ES-I3 (cell line): ENCODE measurements around the gene ZDHHC14.
"Not testable (repeated sequence)": the region's sequence is repeated elsewhere in the genome, so short reads cannot be mapped to it uniquely, and the experiment has no call there.

ENCODE experiments used
- H3K36me3 ChIP-seq: 2 replicates; pipeline ENCODE4 v1.6.1; 2013; ENCODE audit warnings: mild to moderate bottlenecking, low read length, control low read depth, moderate library complexity; ENCODE audit not compliant: insufficient read depth
- H3K4me1 ChIP-seq: 2 replicates; pipeline ENCODE4 v1.6.1; 2013; ENCODE audit warnings: mild to moderate bottlenecking, control low read depth, low read length; ENCODE audit not compliant: insufficient read depth
- H3K9ac ChIP-seq: 2 replicates; pipeline ENCODE4 v1.6.1; 2013; ENCODE audit warnings: low read depth, mild to moderate bottlenecking, low read length, moderate library complexity
- H3K9me3 ChIP-seq: 2 replicates; pipeline ENCODE4 v1.6.1; 2013; ENCODE audit warnings: mild to moderate bottlenecking, low read length, moderate library complexity; ENCODE audit not compliant: control insufficient read depth, insufficient read depth

ZDHHC14 gene

GRCh38 chr6:157717340-157717748 is 336.4 kb downstream of the ZDHHC14 start:
- Histone ChIP-seq H3K9me3 (no peaks in the 10 kb centered on the region), H3K36me3 (no peaks in the 10 kb centered on the region), H3K4me1 (peaks cover 31% of the 10 kb centered on the region), H3K9ac (no peak overlapping the region)

GRCh38 chr6:157718503-157719187 is 337.7 kb downstream of the ZDHHC14 start:
- H3K4me1 ChIP-seq: peaks cover 30% of the 10 kb centered on the region
- H3K9me3 ChIP-seq: no peaks in the 10 kb centered on the region
- H3K9ac ChIP-seq: no peak overlapping the region
- no peaks in the 10 kb centered on the region for H3K36me3 ChIP-seq

GRCh38 chr6:157720964-157721363 is 340.0 kb downstream of the ZDHHC14 start:
- H3K4me1 ChIP-seq: peaks cover 13% of the 10 kb centered on the region
- H3K9me3 ChIP-seq, H3K9ac ChIP-seq, H3K36me3 ChIP-seq: not testable (repeated sequence)

- H3K4me1 ChIP-seq: peaks cover 12% of the 10 kb centered on the region
- no peaks in the 10 kb centered on the region for H3K36me3 ChIP-seq
- H3K9ac ChIP-seq: no peak overlapping the region
- H3K9me3 ChIP-seq: peaks cover 9% of the 10 kb centered on the region; the same call in 1 of the 2 replicates
Measured at GRCh38 chr6:157721426-157721825, 340.4 kb downstream of the ZDHHC14 start.

- H3K9me3 ChIP-seq: peaks cover 9% of the 10 kb centered on the region; the same call in 1 of the 2 replicates
- H3K4me1 ChIP-seq: peaks cover 9% of the 10 kb centered on the region
- H3K36me3 ChIP-seq: no peaks in the 10 kb centered on the region
- no peak overlapping the region for H3K9ac ChIP-seq
Measured at GRCh38 chr6:157721830-157722229, 340.8 kb downstream of the ZDHHC14 start.

- H3K9ac ChIP-seq: no peak overlapping the region
- no peaks in the 10 kb centered on the region for H3K36me3 ChIP-seq
- peaks cover 9% of the 10 kb centered on the region; the same call in 1 of the 2 replicates for H3K9me3 ChIP-seq
- no peaks in the 10 kb centered on the region for H3K4me1 ChIP-seq
Measured at GRCh38 chr6:157723376-157723775, 342.4 kb downstream of the ZDHHC14 start.

- no peaks in the 10 kb centered on the region for H3K4me1 ChIP-seq
- no peak overlapping the region for H3K9ac ChIP-seq
- no peaks in the 10 kb centered on the region for H3K36me3 ChIP-seq
- peaks cover 9% of the 10 kb centered on the region; the same call in 1 of the 2 replicates for H3K9me3 ChIP-seq
Measured at GRCh38 chr6:157724138-157724820, 343.3 kb downstream of the ZDHHC14 start.

GRCh38 chr6:157724960-157725741 is 344.2 kb downstream of the ZDHHC14 start:
- peaks cover 9% of the 10 kb centered on the region; the same call in 1 of the 2 replicates for H3K9me3 ChIP-seq
- no peaks in the 10 kb centered on the region for H3K36me3 ChIP-seq
- H3K4me1 ChIP-seq: no peaks in the 10 kb centered on the region
- no peak overlapping the region for H3K9ac ChIP-seq

GRCh38 chr6:157725836-157726235 is 344.8 kb downstream of the ZDHHC14 start:
- peaks cover 9% of the 10 kb centered on the region; the same call in 1 of the 2 replicates for H3K9me3 ChIP-seq
- H3K36me3 ChIP-seq: no peaks in the 10 kb centered on the region
- H3K4me1 ChIP-seq: no peaks in the 10 kb centered on the region
- no peak overlapping the region for H3K9ac ChIP-seq

GRCh38 chr6:157726892-157727628 is 346.1 kb downstream of the ZDHHC14 start:
- Histone ChIP-seq H3K9ac (no peak overlapping the region), H3K36me3 (no peaks in the 10 kb centered on the region), H3K9me3 (peaks cover 9% of the 10 kb centered on the region; the same call in 1 of the 2 replicates), H3K4me1 (no peaks in the 10 kb centered on the region)
